Lung microvascular endothelial cell (primary cell): ENCODE measurements around the gene SLC35E2B. TPM values are rescaled to one million over a fixed set of nuclear protein-coding genes. Genes with fewer than 3 reads are reported as not detected.
"Not testable (repeated sequence)": the region's sequence is repeated elsewhere in the genome, so short reads cannot be mapped to it uniquely, and the experiment has no call there.

Source experiments
- DNase-seq, 2 donors: peaks; one replicate each; pipeline versions ENCODE4 v3.0.0 to v3.0.0-alpha.2; 2010; ENCODE audit warnings: low read depth in 2 of 2
- total RNA-seq: library from RNA; depleted of rRNA; stranded (reverse); fragments of >200 nt; gene quantifications from 2 replicates; pipeline ENCODE4 v1.2.1, GENCODE V29; 2014

Gene SLC35E2B
- 15.5 and 21.6 TPM in 2 replicates for total RNA-seq

GRCh38 chr1:1692714-1693647 lies at the start of gene SLC35E2B:
Gene SLC35E2B, minus strand, starts transcription at chr1:1692795. Its CDS starts 16,096 bp downstream, at chr1:1676699.
- DNase-seq = peak; percentile 97 to 98

GRCh38 chr1:1741013-1741412 lies 48.4 kb upstream of the SLC35E2B start:
- DNase-seq = peak; percentile 24 to 91

- not testable (repeated sequence) for DNase-seq
These were observed 46.3 kb upstream of the SLC35E2B start for GRCh38 chr1:1738799-1739337.

- not testable (repeated sequence) for DNase-seq
These were observed 45.3 kb upstream of the SLC35E2B start for GRCh38 chr1:1737675-1738590.

- DNase-seq = no peak
These were observed 39.8 kb upstream of the SLC35E2B start for GRCh38 chr1:1732381-1732780.

DNA sequence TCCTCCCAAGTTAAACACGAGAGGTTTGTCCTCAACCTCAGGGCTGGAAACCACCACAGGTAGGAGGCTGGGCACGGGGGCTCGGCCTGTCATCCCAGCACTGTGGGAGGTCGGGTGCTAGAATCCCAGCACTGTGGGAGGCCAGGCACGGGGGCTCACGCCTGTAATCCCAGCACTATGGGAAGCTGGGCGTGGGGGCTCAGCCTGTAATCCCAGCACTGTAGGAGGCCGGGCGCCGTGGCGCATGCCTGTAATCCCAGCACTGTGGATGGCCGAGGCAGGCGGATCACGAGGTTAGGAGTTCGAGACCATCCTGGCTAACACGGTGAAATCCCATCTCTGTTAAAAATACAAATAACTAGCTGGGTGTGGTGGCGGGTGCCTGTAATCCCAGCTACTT lies 38.3 kb upstream of the SLC35E2B start:
- no peak for DNase-seq

DNA sequence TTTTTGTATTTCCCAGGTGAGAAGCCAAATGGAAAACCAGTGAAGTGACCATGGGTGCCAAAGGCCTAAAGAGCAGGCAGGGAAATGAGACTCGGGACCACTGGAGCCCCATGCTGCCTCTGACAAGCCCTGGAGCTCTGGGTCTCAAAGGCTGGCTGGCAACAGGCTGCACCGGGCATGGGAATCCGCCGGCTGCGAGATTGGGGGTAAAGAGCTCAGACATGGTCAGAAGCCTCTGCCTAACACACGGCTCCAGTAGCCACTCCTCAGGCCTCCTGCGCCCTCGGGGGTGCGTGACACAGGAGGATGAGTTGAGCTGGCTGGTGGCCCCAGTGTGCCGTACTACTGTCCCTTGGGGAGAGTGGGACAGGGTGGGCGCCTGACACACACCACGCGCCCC lies 37.6 kb upstream of the SLC35E2B start:
- DNase-seq = not testable (repeated sequence)

GRCh38 chr1:1729116-1729816 lies 36.7 kb upstream of the SLC35E2B start:
- DNase-seq = not testable (repeated sequence)

DNA sequence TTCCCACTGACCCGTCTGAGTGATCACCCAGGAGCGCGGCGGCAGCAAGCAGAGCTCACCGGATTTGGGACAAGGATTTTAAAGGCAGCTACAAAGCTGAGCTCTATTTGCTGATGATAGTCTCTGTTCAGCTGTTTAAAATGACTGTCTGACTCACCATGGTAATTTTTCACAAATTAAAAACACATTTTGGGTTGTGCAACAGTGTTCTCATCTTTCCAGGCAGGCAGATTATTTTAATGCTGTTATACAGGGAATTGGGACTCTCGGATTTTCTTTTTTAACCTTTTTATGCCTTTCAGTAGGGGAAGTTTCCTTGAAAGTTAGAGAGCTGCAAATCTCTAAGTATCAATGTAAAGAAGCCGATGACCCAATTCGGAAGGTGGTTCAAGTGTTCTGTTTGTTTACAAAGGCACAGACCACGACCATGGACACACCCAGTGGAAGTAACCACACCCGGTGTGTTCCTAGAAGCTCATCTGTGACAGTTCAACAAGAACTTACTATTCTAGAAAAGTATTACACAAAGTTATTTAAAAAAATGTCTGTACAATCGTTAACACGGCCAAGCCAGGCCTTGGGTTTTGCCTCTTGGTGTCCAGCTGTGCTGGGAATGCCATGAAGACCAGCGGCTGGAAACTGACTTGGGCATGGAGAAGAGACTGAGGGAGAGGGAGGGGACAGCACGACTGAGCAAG lies 35.9 kb upstream of the SLC35E2B start:
- not testable (repeated sequence) for DNase-seq

GRCh38 chr1:1727131-1727651 lies 34.6 kb upstream of the SLC35E2B start:
- DNase-seq = not testable (repeated sequence)

GRCh38 chr1:1726088-1726487 lies 33.5 kb upstream of the SLC35E2B start:
- DNase-seq = not testable (repeated sequence)

- peak; percentile 100 for DNase-seq
These were observed 31.7 kb upstream of the SLC35E2B start, which contains the start of gene CDK11A for GRCh38 chr1:1724035-1724864. Gene CDK11A, minus strand, starts transcription at chr1:1724357. Its CDS starts 1,539 bp downstream, at chr1:1722818.

GRCh38 chr1:1721201-1721600 lies 28.6 kb upstream of the SLC35E2B start:
- DNase-seq = no peak

DNA sequence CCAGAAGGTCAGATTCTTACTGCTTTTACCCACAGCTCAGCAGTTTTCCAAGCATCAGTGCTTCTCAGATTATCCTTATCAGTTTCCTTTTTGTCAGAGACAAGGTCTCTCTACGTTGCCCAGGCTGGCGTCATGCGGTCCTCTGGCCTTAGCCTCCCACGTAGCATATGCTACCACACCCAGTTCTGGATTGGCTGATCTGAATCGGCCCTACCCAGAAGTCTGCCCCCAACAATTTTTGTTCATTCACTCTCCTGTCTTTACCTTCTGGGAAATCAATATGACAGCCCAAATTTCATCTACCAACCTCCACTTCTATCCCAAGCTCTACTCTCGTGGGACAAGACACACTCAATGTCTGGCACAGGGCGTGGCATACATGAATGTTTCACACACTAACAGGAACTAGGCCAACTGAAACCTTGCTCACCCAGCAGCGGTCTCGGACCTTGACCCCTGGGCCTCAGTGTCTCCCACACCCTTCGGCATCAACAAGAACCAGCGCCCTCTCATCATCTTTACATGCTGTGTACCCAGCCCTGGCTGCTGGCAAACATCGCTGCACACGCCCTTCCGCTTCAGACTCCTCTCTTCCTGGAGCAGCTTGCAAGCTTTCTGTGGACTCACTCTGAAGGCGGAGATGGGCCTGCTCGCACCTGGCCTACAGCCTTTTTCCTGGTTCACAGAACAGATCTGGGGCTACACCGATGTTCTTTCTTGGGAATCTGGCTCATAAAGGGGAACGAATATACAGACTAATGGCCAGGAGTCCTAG lies 22.7 kb upstream of the SLC35E2B start:
- DNase-seq = not testable (repeated sequence)

DNA sequence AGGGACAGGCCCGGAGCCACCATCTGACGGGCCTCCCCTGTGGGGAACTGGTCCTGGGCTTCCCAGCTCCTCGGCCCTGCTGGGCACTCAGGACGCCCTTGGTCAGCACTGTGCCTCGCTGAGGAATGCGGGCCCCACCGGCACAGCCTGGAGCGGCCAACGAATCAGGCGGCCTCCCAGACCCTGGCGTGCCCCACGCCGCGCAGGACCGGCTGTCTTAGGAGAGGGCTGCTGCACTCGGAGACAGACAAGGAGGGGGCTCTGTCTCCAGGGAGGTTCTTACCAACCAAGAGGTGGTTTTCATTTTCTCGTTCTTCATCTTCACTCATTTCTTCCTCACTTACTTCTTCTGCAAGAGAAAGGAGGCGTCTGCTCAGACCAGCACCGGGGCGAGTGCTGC lies 15.3 kb upstream of the SLC35E2B start:
- not testable (repeated sequence) for DNase-seq

GRCh38 chr1:1707241-1707640 lies 14.6 kb upstream of the SLC35E2B start:
- DNase-seq = not testable (repeated sequence)

DNA sequence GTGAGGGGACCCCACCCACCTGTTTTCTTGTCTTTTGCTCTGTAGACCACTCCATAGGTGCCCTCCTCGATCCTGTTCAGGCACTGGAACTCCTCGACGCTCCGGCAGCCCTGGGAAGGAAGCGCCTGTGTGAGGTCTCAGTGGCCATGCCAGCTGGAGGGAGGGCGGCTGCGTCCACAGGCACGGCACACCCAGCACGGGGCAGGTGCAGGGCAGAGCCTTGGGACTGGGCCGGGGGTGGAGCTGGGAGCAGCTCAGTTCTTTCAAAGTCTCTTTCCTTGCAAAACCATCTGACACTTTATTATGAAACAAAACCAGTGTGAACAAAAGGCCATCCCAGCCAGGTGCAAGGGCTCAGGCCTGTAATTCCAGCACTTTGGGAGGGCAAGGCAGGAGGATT lies 13.0 kb upstream of the SLC35E2B start:
- not testable (repeated sequence) for DNase-seq

GRCh38 chr1:1704284-1704957 lies 11.8 kb upstream of the SLC35E2B start:
- DNase-seq = not testable (repeated sequence)
